ENCODE data around the gene BLMH.

BLMH gene

DNA sequence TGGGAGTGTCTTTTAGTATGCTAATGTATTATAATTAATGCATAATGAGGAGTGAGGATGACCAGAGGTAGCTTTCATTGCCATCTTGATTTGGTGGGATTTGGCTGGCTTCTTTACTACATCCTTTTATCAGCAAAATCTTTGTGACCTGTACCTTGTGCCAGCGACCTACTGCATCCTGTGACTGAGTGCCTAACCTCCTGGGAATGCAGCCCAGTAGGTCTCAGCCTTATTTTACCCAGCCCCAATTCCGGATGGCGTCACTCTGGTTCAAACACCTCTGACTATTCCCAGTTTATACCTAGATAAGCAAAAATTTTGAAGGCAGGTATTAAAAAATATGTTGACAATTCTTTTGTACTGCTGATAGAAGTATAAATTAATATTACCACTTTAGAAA is 10.5 kb upstream of the BLMH start:
- in situ Hi-C loops (cut with HindIII; ENCODE audit: low pct_ligation_motif_present, low sequenced_read_pairs): no loop called here
- Histone ChIP-seq H3K4me3 (ENCODE audit: low read depth, low read length) (no peak overlapping the region), H3K36me3 (replicated peaks) (no peaks in the 10 kb centered on the region), H3K27me3 (replicated peaks) (no peaks in the 10 kb centered on the region), H3K27ac (no peak overlapping the region)
- TF ChIP-seq, protein P1, sequence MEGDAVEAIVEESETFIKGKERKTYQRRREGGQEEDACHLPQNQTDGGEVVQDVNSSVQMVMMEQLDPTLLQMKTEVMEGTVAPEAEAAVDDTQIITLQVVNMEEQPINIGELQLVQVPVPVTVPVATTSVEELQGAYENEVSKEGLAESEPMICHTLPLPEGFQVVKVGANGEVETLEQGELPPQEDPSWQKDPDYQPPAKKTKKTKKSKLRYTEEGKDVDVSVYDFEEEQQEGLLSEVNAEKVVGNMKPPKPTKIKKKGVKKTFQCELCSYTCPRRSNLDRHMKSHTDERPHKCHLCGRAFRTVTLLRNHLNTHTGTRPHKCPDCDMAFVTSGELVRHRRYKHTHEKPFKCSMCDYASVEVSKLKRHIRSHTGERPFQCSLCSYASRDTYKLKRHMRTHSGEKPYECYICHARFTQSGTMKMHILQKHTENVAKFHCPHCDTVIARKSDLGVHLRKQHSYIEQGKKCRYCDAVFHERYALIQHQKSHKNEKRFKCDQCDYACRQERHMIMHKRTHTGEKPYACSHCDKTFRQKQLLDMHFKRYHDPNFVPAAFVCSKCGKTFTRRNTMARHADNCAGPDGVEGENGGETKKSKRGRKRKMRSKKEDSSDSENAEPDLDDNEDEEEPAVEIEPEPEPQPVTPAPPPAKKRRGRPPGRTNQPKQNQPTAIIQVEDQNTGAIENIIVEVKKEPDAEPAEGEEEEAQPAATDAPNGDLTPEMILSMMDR (IDR thresholded peaks at IDR 0.05; ENCODE audit: low read depth, low read length, missing control alignments): no peak
- no peak for DNase-seq

DNA sequence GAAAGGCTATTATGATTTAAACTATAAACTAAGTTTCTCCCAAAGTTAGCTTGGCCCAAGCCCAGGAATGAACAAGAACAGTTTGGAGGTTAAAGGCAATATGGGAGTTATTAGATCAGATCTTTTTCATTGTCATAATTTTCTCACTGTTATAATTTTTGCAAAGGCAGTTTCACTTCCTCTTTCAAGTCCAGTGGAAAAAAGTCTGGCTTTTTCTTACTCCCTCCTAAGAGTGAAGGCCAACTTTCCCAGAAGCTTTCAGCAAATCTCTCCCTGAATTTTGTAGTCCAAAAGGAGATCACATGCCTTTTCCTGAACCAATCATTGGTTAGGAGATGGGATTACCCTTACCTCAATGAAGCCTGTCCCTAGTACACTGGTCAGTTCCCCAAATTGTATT is 9.1 kb upstream of the BLMH start:
- in situ Hi-C loops (cut with HindIII; ENCODE audit: low pct_ligation_motif_present, low sequenced_read_pairs): no loop called here
- TF ChIP-seq, protein P1 (IDR thresholded peaks at IDR 0.05; ENCODE audit: low read depth, low read length, missing control alignments): no peak
- H3K4me3 ChIP-seq (ENCODE audit: low read depth, low read length): no peak overlapping the region

DNA sequence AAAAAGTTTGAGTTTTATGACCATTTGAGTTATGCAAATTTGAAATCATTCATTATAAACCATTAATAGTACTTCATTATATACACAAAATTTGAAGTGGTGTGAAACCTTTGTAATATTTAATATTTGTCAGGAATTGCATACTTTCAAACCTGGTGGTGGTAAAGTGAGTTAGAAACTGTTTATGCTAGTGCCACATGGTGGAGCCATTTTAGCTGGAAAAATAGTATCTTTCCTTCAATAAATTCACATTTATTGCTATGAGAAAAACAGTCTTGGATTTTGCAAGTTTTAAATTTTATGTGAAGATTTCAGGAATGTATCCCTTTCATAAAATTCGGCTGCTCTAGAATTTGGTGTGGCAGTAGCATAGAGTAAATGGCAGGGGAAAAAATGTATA is 7.3 kb upstream of the BLMH start:
- no peak overlapping the region for H3K4me3 ChIP-seq (ENCODE audit: low read depth, low read length)
- no peaks in the 10 kb centered on the region for H3K27me3 ChIP-seq (replicated peaks)
- no peak for DNase-seq
- in situ Hi-C loops (cut with HindIII; ENCODE audit: low pct_ligation_motif_present, low sequenced_read_pairs): no loop called here
- TF ChIP-seq, protein P1 (IDR thresholded peaks at IDR 0.05; ENCODE audit: low read depth, low read length, missing control alignments): peak; percentile 43
- no peaks in the 10 kb centered on the region for H3K36me3 ChIP-seq (replicated peaks)
- no peak overlapping the region for H3K27ac ChIP-seq

More for the DNA sequence above, 9.1 kb upstream of the BLMH start:
- Histone ChIP-seq H3K36me3 (replicated peaks) (no peaks in the 10 kb centered on the region), H3K27me3 (replicated peaks) (no peaks in the 10 kb centered on the region), H3K27ac (no peak overlapping the region)
- DNase-seq: no peak

DNA sequence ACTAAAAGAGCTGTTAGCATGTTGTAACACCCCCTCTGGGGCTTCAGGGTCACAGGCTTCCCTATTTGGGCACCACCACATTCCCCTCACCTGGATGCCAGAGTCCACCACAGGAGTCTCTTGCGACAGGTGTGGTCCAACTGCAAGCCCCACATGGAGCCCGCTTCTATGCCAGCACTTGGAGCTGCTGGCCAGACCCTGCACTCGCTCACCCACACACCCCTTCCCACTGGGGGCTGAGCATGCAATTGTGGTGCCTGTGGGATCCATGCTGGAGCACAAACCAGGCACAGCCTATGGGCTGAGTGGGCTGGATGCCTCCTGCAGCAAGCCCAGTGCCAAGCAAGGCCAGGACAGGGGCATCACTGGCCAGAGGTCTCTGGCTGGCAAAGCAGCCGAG is 6.0 kb upstream of the BLMH start:
- DNase-seq: no peak
- no peak overlapping the region for H3K27ac ChIP-seq
- no peak overlapping the region for H3K4me3 ChIP-seq (ENCODE audit: low read depth, low read length)
- H3K36me3 ChIP-seq (replicated peaks): no peaks in the 10 kb centered on the region
- TF ChIP-seq, protein P1 (IDR thresholded peaks at IDR 0.05; ENCODE audit: low read depth, low read length, missing control alignments): no peak
- in situ Hi-C loops (cut with HindIII; ENCODE audit: low pct_ligation_motif_present, low sequenced_read_pairs): no loop called here
- no peaks in the 10 kb centered on the region for H3K27me3 ChIP-seq (replicated peaks)

DNA sequence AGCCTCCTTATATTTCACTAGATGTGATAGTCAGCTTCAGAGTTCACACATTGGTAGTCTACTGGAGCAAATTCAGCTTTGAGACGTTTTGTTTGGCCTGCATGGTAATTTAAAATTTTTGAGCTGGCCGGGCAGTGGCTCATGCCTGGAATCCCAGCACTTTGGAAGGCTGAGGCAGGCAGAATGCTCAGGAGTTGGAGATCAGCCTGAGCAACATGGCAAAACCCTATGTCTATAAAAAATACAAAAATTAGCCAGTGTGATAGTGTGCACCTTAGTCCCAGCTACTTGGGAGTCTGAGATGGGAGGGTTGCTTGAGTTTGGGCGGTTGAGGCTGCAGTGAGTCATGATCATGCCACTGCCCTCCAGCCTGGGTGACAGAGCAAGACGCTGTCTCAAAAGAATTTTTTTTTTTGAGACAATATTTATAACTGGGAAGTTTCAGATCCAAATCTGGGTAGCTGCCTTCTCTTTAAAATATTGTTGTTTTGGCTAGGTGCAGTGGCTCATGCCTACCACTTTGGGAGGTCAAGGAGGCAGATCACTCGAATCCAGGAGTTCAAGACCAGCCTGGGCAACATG is 4.8 kb upstream of the BLMH start:
- in situ Hi-C loops (cut with HindIII; ENCODE audit: low pct_ligation_motif_present, low sequenced_read_pairs): no loop called here
- no peak for DNase-seq
- H3K27ac ChIP-seq: no peak overlapping the region
- H3K36me3 ChIP-seq (replicated peaks): no peaks in the 10 kb centered on the region
- H3K4me3 ChIP-seq (ENCODE audit: low read depth, low read length): no peak overlapping the region
- TF ChIP-seq, protein P1 (IDR thresholded peaks at IDR 0.05; ENCODE audit: low read depth, low read length, missing control alignments): no peak
- H3K27me3 ChIP-seq (replicated peaks): no peaks in the 10 kb centered on the region

DNA sequence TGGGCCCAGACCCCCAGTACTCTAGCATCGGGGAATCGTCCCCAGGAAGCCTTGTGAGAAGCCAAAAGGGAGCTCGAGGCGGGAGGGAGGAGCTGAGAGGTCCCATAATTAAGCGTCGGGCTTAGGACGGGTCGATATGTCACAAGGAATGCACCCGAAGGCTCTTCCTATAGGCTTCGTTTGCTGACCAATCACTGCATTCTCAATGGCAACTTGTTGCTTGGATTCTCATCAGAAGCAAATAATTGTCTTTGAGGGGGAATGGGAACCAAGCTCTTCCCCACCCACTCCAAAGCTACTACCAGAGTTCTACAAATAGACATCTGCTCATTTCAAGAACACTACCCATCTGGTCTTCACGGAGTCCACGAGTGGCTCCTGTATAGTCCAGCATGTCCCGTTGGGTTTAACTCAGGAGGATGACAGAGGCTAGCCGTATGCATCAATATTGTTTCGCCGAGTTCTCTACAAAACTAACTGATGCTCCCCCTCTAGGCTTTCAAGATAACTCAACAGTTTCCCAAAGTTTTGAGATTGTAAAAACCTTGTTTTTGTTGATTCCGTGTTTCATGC is 628 bp upstream of the BLMH start:
- Histone ChIP-seq H3K4me3 (ENCODE audit: low read depth, low read length) (peak overlapping the region; percentile 85), H3K27me3 (replicated peaks) (no peaks in the 10 kb centered on the region), H3K36me3 (replicated peaks) (peaks cover 8% of the 10 kb centered on the region), H3K27ac (peak overlapping the region; percentile 42)
- peak; percentile 18 for DNase-seq
- in situ Hi-C loops (cut with HindIII; ENCODE audit: low pct_ligation_motif_present, low sequenced_read_pairs): no loop called here
- TF ChIP-seq, protein P1 (IDR thresholded peaks at IDR 0.05; ENCODE audit: low read depth, low read length, missing control alignments): no peak

Measured in brain microvascular endothelial cell (primary cell).